Stimulated activated CD8-positive, alpha-beta memory T cell treated with anti-CD3 and anti-CD28 coated beads, Interleukin-7, amount 100 ng/mL, for 1 hour (primary cell): ENCODE data around the gene PRKAR2B.
"Not testable (repeated sequence)": the region's sequence is repeated elsewhere in the genome, so short reads cannot be mapped to it uniquely, and the experiment has no call there.

Source experiments
- DNase-seq, 2 donors: peaks; one replicate each; pipeline ENCODE4 v3.0.0-alpha.2; 2020; ENCODE audit warnings: low read depth in 2 of 2

Gene PRKAR2B

DNA sequence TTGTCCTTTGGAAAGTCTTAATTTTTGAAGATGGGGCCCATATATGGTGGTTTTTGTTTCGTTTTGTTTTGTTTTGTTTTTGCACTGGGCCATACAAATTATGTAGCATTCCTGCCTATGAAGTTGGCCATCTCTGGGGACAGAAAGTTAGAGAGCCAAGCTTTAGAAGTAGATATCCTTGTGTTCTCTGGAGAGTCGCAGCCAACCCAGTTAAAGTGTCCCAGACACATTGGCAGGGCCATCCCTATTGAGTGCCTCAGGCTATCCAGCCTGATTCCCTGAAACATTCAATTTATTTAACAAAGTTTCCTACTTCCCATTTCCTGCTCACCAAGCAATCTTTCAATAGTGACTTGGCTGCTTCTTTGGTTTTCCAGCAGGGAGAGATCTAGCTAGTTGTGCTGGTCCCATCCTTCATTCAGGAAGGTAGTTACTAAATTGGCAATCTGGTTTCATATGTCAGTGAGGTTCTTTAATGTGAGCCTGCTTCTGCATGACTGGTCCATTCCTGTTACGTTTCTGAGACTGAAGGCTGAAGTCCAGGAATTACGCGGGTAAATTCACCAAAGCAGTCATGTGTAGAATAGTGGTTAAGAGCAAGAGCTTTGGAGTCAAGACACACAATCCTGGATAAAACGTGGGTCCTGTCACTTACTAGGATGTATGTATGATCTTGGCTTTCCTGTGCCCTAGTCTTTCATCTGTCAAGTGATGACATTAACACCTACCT is 75.0 kb downstream of the PRKAR2B start:
- DNase-seq: no peak

- no peak for DNase-seq
These were observed 78.0 kb downstream of the PRKAR2B start for GRCh38 chr7:107122486-107122911.

GRCh38 chr7:107123392-107123791 is 78.9 kb downstream of the PRKAR2B start:
- no peak for DNase-seq

DNA sequence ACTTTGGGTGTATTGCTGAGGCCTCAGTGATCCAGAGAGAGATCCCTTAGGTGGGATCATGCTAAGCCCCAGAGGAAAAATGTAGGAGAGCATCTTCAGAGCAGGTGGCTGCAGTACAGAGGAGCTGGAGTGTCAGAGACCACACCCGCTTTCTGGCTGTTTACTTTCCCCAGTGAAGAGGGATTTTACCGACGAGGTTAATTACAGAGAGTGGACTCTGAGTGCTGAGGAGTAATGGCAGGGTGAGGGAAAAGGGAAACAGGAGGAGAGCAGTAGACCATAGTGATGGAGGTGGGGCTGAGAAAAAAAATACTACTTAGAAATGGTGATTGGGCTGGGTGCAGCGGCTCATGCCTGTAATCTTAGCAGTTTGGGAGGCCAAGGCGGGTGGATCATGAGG is 81.0 kb downstream of the PRKAR2B start:
- DNase-seq: no peak

DNA sequence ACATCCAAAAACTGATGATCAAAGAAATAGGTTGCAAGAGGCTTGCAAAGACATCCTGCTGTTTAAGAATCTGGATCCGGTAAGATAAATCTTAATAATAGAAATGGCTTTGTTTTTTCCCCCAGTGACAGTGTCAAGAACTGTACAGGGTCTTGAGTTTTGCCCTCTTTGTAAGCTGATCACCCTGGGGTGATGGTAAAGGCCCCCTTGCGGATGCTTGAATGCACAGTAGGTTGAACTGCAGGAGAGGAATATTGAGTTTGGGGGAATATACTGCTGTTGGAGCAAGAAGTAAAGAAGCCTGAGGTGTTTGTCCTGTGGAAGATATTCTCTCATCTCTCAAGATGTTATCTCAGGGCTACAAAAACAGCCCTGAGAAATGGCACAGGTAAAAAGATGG is 83.7 kb downstream of the PRKAR2B start:
- DNase-seq: no peak

DNA sequence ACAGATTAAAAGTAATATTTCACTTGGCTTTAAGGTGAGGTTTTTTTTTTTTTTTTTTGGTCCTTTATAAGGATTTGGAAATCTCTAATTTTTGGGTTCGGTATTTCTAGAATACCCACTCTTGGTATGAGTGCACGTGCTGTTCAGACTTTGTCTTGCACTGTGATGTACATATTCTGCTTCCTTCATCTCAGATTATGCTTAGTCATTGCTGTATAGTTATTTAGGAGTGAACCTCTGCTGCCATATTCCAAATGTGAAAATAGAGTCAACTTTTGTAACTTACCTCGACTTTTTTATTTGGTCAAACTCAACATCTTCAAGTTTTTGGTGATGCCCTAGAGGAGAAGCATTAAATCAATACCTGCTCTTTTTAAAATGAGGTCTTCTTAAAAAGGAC is 84.2 kb downstream of the PRKAR2B start:
- no peak for DNase-seq

DNA sequence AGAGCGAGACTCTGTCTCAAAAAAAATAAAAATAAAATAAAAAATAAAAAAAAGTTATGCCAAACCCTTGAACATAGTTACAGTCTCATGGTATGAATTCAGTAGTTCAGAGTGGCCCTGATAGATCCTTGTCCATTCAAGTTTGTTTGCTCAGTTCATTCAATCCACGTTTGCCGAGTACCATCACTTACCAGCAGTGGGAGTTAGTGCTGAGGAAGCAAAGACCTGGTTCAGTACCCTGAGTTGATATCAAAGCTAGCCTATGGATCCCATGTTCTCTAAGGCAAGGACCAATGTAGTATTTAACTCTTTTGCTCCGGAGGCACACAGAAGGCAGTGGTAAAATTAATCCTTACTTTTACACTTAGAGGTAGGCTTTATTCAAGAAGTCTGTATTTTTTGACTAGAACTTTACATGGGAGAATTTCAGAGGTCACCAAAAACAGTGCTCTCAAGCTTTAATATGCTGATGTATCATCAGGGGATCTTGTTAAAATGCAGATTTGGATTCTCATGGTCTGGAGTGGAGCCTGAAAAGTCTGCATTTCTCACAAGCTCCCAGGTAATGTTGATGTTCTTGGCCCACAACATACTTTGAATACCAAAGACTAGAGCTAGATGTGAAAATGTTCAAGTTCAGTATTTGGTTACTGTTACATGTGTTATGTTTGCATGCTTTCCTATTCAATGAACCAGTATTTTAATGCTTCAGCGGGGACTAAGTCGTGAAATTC is 86.1 kb downstream of the PRKAR2B start:
- DNase-seq: no peak

DNA sequence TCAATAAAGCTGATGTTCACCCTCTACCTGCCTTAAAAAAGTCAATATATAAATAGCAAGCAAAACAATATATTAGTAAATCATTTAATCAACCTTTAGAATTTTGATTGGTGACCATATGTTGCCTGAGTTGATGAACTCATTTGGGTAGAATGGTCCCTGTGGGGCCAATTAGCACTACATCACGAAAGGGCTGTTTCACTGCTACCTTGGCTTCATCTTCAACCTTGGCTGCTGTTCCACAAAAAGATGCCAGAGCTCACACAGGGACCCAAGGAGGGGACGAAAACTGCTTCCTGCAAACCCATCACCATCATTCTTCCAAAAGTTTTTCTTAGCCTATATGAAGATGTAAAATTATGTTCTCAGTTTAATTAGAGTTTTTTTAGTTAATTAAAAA is 88.9 kb downstream of the PRKAR2B start:
- DNase-seq: no peak

DNA sequence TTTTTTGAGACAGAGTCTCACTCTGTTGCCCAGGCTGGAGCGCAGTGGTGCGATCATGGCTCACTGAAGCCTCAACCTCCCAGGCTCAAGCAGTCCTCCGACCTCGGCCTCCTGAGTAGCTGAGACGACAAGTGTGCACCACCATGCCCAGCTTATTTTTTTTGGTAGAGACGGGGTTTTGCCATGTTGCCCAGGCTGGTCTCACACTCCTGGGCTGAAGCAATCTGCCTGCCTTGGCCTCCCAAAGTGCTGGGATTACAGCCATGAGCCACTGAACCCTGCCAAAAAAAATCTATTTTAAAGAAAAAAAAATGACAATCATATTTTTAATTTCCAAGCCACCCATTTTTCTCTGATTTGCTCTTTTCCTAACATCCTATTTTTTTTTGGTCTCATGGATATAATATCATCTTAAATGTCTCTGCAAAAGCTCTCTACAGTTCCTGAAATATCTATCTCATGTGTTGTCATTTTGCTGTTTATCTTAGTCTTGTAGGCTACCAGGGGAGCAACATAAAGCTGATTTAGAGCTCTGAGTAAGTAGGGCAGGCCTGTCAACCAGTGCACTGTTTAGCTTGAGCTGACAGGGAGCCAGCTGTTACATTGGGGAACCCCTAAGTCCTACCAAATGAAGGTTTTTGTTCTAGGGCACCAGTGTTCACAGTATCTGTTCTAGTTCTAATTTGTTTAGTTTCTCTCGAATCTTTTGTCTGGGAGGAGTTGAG is 94.4 kb downstream of the PRKAR2B start:
- DNase-seq: no peak

GRCh38 chr7:107143875-107144274 is 99.4 kb downstream of the PRKAR2B start:
- DNase-seq: not testable (repeated sequence)

DNA sequence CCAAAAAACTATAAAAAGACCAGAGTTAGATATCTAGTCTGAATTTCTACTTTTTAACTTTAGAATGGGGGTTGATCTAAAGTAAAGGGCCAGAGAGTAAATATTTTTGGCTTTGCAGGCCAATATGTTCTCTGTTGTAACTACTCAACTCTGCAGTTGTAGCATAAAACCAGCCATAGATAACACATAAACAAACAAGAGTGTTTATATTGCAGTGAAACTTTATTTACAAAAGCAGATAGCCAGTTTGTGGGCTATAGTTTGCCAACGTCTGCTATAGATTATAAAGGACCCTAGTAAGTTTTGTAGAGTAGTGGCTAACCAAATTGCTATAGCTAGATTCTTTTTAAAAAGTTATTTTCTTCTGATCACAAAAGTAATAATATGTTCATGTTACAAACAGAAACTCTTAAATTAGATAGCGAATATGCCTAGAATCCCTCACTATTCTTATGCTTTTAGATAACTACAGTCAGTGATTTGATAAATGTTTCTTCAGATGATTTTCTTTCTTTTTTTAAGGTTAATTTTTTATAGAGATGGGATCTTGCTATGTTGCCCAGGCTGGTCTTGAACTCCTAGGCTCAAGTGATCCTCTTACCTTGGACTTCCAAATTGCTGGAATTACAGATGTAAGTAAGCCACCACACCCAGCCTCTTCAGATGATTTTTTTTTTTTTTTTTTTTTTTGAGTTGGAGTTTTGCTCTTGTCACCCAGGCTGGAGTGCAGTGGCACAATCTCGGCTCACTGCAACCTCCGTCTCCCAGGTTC is 100.7 kb downstream of the PRKAR2B start:
- no peak for DNase-seq

DNA sequence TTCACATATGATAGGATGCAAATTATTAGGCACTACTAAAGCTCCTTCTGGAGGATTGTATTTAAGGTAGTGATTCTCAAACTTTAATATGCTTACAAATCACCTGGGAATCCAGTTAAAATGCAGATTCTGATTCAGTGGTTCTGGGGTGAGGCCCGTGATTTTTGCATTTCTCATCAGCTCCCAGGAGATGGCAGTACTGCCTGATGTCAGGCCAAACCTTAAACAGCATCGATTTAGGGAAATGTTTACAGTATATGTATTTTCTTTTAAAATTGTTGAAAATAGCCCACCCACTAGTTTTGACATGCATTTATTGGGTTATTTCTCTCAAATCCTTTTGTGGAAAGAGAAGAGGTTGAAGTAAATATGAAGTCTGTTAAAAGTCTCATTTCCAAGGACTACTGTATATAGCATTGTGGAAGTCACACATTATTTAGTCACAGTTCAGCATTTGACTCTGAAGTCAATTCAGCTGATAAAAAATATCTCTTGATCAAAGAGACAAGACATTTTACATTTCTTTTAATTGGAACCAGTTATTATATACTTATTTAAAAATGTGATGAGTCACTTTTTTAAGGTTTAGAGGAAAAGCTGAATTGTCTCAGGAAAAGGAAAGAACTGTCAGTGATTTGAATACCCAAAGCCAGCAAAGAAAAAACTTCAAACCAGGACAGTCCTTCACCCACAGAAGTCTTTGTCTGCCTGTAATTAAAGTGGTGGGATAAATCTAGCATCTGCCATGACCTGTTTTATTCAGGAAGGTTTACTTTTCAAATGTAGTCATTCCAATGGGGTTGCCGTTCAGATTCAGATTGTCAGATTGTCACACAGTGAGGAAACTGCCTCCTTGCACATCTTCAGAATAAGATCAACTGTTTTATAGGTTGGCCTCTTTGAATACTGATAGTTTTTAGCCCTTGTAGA is 103.2 kb downstream of the PRKAR2B start:
- no peak for DNase-seq

DNA sequence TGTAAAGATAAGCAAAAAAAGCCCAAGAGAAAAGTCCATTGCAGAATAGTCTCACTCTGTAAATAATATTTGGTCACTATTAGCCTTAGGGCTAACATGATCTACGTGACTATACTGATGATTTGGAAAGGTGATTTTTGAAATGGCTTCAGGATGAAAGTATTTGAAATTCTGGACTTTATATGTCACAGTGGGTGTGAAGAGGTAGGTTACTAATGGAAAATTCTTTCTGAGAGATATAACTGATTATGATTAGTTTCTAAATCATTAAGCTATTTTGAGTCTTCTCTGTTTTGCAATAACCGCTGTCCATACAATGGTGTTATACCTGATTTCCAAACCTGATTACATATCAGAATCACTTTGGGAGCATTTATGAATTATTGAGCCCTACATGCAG is 104.2 kb downstream of the PRKAR2B start:
- no peak for DNase-seq

DNA sequence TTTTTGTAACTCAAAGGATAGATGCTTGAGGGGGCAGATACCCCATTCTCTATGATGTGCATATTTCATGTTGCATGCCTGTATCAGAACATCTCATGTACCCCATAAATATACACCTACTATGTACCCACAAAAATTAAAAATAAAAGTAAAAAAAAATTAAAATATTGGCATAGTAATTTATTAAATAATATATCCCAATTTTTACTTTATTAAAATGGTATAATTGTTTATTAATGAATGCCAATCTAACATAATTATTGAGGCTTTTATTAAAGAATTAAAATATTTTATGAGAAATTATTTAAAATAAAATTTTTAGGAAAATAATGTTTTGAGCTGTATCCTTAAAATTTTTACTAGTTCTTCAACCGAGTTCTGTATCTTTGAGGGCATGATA is 105.4 kb downstream of the PRKAR2B start:
- DNase-seq: no peak

- DNase-seq: peak; percentile 45 to 72
These were observed 106.0 kb downstream of the PRKAR2B start for GRCh38 chr7:107150375-107151073.

DNA sequence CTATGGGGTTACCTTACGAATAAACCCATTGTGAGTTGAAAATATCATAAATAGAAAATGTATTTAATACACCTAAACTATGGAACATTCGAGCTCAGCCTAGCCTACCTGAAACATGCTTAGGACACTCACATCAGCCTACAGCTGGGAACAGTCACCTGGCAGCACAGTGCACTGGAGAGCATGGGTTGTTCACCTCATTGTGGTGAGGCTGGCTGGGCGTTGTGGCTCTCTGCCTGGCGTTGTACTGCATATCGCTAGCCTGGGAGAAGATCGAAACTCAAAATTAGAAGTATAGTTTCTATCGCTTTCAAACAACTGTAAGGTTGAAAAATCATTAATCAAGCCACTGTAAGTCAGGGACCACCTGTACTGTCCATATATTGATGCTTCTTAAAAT is 107.0 kb downstream of the PRKAR2B start:
- no peak for DNase-seq

DNA sequence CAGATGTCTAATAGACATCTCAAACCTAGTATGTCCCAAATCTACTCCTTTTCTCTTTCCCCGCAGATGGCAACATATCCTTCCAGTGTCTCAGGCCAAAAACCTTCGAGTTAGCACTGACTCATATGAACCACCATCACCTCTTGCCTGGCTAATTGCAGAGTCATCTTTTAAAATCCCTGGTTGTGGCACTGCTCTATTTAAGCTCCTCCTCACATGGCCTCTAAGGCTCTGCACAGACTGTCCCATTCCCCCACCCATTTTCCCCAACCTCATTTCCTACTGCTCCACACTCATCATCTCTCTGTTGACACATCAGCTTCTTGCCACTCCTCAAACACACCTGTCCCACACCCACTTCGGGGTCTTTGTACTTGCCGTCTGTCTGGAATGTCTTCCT is 107.5 kb downstream of the PRKAR2B start:
- no peak for DNase-seq

GRCh38 chr7:107154826-107155225 is 110.3 kb downstream of the PRKAR2B start:
- DNase-seq: no peak

DNA sequence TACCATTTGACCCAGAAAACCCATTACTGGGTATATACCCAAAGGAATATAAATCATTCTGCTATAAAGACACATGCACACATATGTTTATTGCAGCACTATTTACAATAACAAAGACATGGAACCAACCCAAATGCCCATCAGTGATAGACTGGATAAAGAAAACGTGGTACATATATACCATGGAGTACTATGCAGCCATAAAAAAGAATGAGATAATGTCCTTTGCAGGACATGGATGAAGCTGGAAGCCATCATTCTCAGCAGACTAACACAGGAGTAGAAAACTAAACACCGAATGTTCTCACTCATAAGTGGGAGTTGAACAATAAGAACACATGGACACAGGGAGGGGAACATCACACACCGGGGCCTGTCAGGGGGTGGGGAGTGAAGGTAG is 111.2 kb downstream of the PRKAR2B start:
- not testable (repeated sequence) for DNase-seq

- DNase-seq: no peak
These were observed 112.6 kb downstream of the PRKAR2B start for GRCh38 chr7:107157091-107157490.
